Retina (tissue), 1 donor: ENCODE data around the gene TMEM18.
A peak's percentile ranks its signal among the peaks of the same experiment; 100 is the strongest.
"Not testable (repeated sequence)": the region's sequence is repeated elsewhere in the genome, so short reads cannot be mapped to it uniquely, and the experiment has no call there.

Source experiments
- DNase-seq: peaks from one replicate; pipeline ENCODE4 v3.0.0-alpha.2; 2016

The TMEM18 gene

GRCh38 chr2:677056-677958 lies at the start of gene TMEM18:
TSS of gene TMEM18 (minus strand) at chr2:677406. CDS start at chr2:677345, 61 bp downstream.
- DNase-seq: peak; percentile 100

- no peak for DNase-seq
Measured at GRCh38 chr2:726169-726568, 49.0 kb upstream of the TMEM18 start.

GRCh38 chr2:725468-725867 lies 48.3 kb upstream of the TMEM18 start:
- DNase-seq: no peak

GRCh38 chr2:723761-724160 lies 46.6 kb upstream of the TMEM18 start:
- no peak for DNase-seq

- no peak for DNase-seq
Measured at GRCh38 chr2:720842-721241, 43.6 kb upstream of the TMEM18 start.

GRCh38 chr2:719734-720133 lies 42.5 kb upstream of the TMEM18 start:
- no peak for DNase-seq

GRCh38 chr2:719191-719590 lies 42.0 kb upstream of the TMEM18 start:
- no peak for DNase-seq

GRCh38 chr2:717661-718060 lies 40.5 kb upstream of the TMEM18 start:
- no peak for DNase-seq

- DNase-seq: no peak
Measured at GRCh38 chr2:715854-716560, 38.8 kb upstream of the TMEM18 start.

- no peak for DNase-seq
Measured at GRCh38 chr2:715038-715437, 37.8 kb upstream of the TMEM18 start.

- peak; percentile 67 for DNase-seq
Measured at GRCh38 chr2:714005-714741, 37.0 kb upstream of the TMEM18 start.

GRCh38 chr2:710867-711665 lies 33.9 kb upstream of the TMEM18 start:
- no peak for DNase-seq

GRCh38 chr2:709138-709765 lies 32.0 kb upstream of the TMEM18 start:
- no peak for DNase-seq

GRCh38 chr2:708667-709066 lies 31.5 kb upstream of the TMEM18 start:
- no peak for DNase-seq

- no peak for DNase-seq
Measured at GRCh38 chr2:705971-706511, 28.8 kb upstream of the TMEM18 start.

GRCh38 chr2:702765-703164 lies 25.6 kb upstream of the TMEM18 start:
- not testable (repeated sequence) for DNase-seq

- DNase-seq: no peak
Measured at GRCh38 chr2:696999-697627, 19.9 kb upstream of the TMEM18 start.

- no peak for DNase-seq
Measured at GRCh38 chr2:696463-696862, 19.3 kb upstream of the TMEM18 start.

GRCh38 chr2:694906-695510 lies 17.8 kb upstream of the TMEM18 start:
- DNase-seq: no peak

GRCh38 chr2:694174-694573 lies 17.0 kb upstream of the TMEM18 start:
- DNase-seq: no peak

GRCh38 chr2:693606-694005 lies 16.4 kb upstream of the TMEM18 start:
- DNase-seq: no peak
